Activated T-helper 1 cell treated with anti-CD3 and anti-CD28 coated beads, Interleukin-2, amount 50 U/mL, for 16 hours (primary cell): Measurements from ENCODE around the gene CENPVL1.
A peak's percentile ranks its signal among the peaks of the same experiment; 100 is the strongest.
"Not testable (repeated sequence)": the region's sequence is repeated elsewhere in the genome, so short reads cannot be mapped to it uniquely, and the experiment has no call there.

ENCODE experiments used
- DNase-seq, 2 donors: peaks; one replicate each; pipeline ENCODE4 v3.0.0-alpha.2; 2020; ENCODE audit warnings: low read depth in 1 of 2, low spot score in 1 of 2

The CENPVL1 gene

DNA sequence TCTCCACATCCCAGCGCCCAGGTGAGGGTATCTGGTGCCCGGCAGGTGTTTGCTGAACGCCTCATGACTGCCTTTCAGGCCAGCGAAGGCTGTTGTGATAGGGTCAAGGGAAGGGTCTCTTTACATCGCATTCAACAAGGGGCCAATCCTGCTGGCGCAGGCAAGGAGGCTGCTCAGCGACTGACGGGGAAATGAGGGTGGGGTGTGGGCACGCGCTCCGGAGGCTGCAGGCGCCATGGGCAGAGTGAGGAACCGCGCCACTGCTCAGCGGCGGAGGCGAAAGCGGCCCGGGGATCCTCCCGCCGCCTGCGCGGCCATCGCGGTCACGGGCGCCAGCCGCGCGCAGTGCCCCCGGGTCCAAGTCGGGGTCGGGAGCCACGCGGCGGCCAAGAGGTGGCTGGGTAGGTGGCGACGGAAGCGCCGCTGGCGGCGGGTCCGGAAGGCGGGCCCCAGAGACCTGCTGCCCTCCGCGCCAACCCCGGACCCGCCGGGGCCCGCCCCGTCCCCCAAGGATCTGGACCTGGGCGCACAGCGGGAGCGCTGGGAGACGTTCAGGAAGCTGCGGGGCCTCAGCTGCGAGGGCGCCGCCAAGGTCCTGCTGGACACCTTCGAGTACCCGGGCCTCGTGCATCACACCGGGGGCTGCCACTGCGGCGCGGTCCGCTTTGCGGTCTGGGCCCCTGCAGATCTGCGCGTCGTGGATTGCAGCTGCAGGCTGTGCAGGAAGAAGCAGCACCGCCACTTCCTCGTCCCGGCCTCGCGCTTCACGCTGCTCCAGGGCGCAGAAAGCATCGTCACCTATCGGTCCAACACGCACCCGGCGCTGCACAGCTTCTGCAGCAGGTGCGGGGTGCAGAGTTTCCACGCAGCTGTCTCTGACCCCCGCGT, at the start of gene CENPVL1:
Gene CENPVL1 (plus strand): TSS at position 236 of the 888 bp plus-strand sequence. CDS start 0 bp downstream, at position 236.
- not testable (repeated sequence) for DNase-seq

DNA sequence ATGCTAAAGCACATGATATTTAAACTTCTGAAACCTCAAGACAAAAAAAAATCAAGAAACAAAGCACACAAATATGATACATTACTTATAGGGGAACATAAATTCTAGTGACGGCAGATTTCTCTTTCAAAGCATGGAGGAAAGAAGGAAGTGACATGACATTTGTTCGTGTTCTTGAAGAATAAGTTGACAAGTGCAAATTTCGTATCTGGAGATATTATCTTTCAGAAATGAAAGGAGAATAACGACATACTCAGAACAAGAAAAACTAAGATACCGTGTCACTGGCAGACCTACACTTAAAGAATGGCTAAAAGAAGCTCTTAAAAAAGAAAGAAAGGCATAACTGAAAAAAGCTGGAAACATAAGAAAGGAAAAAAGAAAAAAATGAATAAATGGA, 44.3 kb upstream of the CENPVL1 start:
- DNase-seq: no peak

GRCh38 chrX:51679689-51680433, 30.5 kb upstream of the CENPVL1 start:
- not testable (repeated sequence) for DNase-seq

DNA sequence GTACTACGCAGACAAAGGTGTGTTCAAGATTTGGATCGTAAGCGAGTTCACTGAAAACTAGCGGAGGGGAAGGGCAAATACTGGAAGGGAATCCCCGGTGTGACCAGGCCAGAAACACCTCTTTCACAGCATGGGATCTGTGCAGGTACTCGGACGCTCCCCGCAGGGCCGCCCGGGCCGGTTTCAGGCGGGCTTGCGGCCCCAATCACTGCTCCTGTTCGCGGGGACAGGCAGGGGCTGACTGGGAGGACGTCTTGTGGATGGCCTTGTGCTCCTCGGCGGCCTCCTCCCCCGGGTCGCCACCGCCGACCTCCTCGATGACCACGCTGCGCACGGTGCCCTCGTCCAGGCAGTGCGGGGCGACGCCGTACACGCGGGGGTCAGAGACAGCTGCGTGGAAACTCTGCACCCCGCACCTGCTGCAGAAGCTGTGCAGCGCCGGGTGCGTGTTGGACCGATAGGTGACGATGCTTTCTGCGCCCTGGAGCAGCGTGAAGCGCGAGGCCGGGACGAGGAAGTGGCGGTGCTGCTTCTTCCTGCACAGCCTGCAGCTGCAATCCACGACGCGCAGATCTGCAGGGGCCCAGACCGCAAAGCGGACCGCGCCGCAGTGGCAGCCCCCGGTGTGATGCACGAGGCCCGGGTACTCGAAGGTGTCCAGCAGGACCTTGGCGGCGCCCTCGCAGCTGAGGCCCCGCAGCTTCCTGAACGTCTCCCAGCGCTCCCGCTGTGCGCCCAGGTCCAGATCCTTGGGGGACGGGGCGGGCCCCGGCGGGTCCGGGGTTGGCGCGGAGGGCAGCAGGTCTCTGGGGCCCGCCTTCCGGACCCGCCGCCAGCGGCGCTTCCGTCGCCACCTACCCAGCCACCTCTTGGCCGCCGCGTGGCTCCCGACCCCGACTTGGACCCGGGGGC, 28.2 kb upstream of the CENPVL1 start:
- not testable (repeated sequence) for DNase-seq

GRCh38 chrX:51682720-51683062, 27.6 kb upstream of the CENPVL1 start, which contains the start of gene CENPVL2:
Gene CENPVL2, minus strand, starts transcription at chrX:51682831. Its CDS starts 0 bp downstream, at chrX:51682831.
- DNase-seq: not testable (repeated sequence)

GRCh38 chrX:51694254-51694653, 16.1 kb upstream of the CENPVL1 start:
- DNase-seq: no peak

DNA sequence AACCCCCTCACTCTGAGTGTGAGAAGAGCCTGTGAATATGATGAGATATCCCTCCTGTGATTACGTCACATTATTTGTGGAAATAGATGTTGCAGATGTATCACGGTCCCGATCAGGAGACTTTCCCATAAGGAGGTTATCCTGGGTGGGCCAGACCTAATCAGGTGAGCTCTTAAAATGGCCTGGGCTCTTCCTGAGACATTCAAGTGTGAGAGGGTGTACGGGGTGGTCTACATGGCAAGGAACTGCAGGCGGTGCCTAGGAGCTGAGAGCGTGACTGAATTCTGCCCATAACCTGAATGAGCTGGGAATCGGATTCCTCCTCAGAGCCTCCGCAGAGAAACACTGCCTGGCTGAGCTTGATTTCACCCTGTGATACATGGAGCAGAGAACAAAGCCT, 12.9 kb upstream of the CENPVL1 start:
- DNase-seq: no peak

GRCh38 chrX:51712943-51713647, 2.8 kb downstream of the CENPVL1 start:
- not testable (repeated sequence) for DNase-seq

- no peak for DNase-seq
These were observed 17.9 kb downstream of the CENPVL1 start for GRCh38 chrX:51728202-51728601.

- DNase-seq: no peak
These were observed 26.8 kb downstream of the CENPVL1 start for GRCh38 chrX:51737091-51737490.

- DNase-seq: no peak
These were observed 32.3 kb downstream of the CENPVL1 start for GRCh38 chrX:51742586-51742985.

DNA sequence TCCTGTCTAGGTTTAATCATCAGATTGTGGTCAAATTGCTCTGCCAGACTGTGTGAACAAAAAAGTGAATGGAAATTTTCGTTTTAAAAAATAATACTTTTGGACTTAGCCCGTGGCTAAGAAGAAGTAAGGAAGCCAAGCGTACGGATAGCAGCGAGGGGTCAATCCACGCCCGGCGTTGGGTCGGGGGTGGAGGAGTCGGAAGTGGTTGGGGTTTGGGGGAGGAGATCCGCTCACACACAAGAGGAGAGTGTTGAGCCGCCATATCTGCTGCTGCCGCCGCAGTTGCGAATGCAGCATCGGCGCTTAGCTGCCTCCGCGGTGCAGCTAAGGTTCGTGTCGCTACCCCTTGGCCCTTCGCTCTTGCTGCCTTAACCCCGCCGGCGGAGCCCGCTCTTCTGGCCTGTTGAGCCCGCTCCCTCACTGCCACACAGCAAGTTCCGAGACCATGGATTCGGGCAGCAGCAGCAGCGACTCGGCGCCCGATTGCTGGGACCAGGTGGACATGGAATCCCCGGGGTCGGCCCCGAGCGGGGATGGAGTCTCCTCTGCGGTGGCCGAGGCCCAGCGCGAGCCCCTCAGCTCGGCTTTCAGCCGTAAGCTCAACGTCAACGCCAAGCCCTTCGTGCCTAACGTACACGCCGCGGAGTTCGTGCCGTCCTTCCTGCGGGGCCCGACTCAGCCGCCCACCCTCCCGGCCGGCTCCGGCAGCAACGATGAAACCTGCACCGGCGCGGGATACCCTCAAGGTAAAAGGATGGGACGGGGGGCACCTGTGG, 33.1 kb downstream of the CENPVL1 start, which contains the start of gene GSPT2:
Gene GSPT2 (plus strand): TSS at position 264 of the 779 bp plus-strand sequence. CDS start 185 bp downstream, at position 449.
- DNase-seq: peak; percentile 10 to 17

DNA sequence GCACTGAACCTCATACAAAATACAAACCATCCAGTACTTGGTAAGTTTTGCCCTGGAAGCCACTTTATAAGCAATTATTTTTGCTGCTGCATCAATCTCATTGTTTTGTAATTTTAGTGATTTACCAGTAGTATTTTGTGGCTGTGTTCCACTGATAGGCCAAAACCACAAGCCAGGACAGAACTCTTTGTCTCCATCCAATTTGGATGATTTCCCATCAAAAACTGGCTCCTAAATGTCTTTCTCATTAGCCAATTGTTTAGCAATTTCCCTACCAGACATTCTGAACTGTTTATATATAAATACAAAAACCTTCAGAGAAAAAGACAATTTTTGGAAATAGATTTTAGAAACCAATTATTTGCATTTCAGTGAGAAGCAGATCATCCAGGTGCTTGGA, 37.4 kb downstream of the CENPVL1 start:
- no peak for DNase-seq

- DNase-seq: no peak
These were observed 48.9 kb downstream of the CENPVL1 start for GRCh38 chrX:51759055-51759839.

GRCh38 chrX:51760657-51761056, 50.3 kb downstream of the CENPVL1 start:
- DNase-seq: no peak
